ENCODE measurements around the gene PROP1.
"Not testable (repeated sequence)": the region's sequence is repeated elsewhere in the genome, so short reads cannot be mapped to it uniquely, and the experiment has no call there.

DNA sequence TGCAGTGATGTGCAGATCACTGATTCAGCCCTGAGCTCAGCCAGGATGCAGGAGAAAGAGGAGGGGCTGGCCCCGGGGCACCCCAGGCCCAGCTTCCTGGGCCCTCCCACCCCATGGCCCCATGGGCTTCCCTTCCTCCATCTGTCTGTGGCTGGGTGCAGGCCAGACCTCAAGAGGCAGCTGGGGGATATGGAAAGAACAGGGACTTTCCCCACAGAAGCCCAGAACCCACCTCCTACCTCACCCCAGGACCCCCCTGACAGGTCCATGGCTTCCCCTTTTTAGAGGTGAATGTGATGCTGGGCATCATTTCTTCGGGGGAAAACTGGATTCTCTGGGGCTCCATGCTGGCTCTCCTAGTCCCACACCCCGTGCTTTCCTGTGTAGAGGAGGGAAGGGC lies 53.1 kb downstream of the PROP1 start:
- TF ChIP-seq CTCF, POLR2AphosphoS5 (IDR thresholded peaks at IDR 0.05): not testable (repeated sequence)
